ENCODE data around the gene NET1. TPM values are rescaled to one million over a fixed set of nuclear protein-coding genes. Genes with fewer than 3 reads are reported as not detected.

NET1 gene
- total RNA-seq (2014; rRNA removed; shearing (Covaris generic)) (40.2 and 42.9 TPM in 2 replicates), polyA plus RNA-seq (2016; fragmentation: Nextera tagmentation; extraction: Ambion mirVana) (36.5 and 36.7 TPM in 2 replicates)

- WGBS, 2 experiments (ENCODE audit: low coverage in 1 of 2, low lambda C conversion rate in 2 of 2, missing lambda C conversion rate in 2 of 2) = 0% methylated on average over 26 to 48 of the region's 48 CpGs
- no peaks in the 10 kb centered on the region for H3K36me3 ChIP-seq (ENCODE audit: low read depth)
- DNase-seq = peak; percentile 95
- H4K20me1 ChIP-seq (ENCODE audit: insufficient read depth) = no peaks in the 10 kb centered on the region
- TF ChIP-seq EZH2 (IDR thresholded peaks at IDR 0.05; ENCODE audit: insufficient read depth, poor library complexity, severe bottlenecking) (no peak), EZH2phosphoT487 (IDR thresholded peaks at IDR 0.05; ENCODE audit: insufficient read depth, low read depth) (no peak)
- peak within 1 kb of the TSS; percentile 98 for H3K4me2 ChIP-seq (ENCODE audit: unreplicated experiment)
- H3K9me2 ChIP-seq (ENCODE audit: insufficient read depth) = no peaks in the 10 kb centered on the region
- no peaks in the 10 kb centered on the region for H3K9me3 ChIP-seq (ENCODE audit: low read depth)
- H3K79me2 ChIP-seq (ENCODE audit: insufficient read depth) = peaks cover 42% of the 10 kb centered on the region
- peak within 1 kb of the TSS; percentile 86 for H3K9ac ChIP-seq
- H3K27me3 ChIP-seq (replicated peaks; ENCODE audit: insufficient read depth) = no peaks in the 10 kb centered on the region
- peaks cover 9% of the 10 kb centered on the region; the same call in 1 of the 2 replicates for H3F3A ChIP-seq (ENCODE audit: insufficient read depth)
- H3K27ac ChIP-seq = peak within 1 kb of the TSS; percentile 58
- H3K4me1 ChIP-seq (ENCODE audit: insufficient read depth) = peaks cover 9% of the 10 kb centered on the region; the same call in 1 of the 2 replicates
- in situ Hi-C loops (cut with MboI) = no loop called here
- peak within 1 kb of the TSS; percentile 78 for H3K4me3 ChIP-seq
- peak within 1 kb of the TSS; percentile 90 for H2AFZ ChIP-seq
Measured at GRCh38 chr10:5412277-5412941, at the start of gene NET1. Gene NET1, plus strand, starts transcription at chr10:5412557. Its CDS starts 136 bp downstream, at chr10:5412693.

GRCh38 chr10:5362873-5363272 is 49.5 kb upstream of the NET1 start:
- Histone ChIP-seq H3K27me3 (replicated peaks; ENCODE audit: insufficient read depth) (peaks cover 42% of the 10 kb centered on the region), H3K9me2 (ENCODE audit: insufficient read depth) (no peaks in the 10 kb centered on the region), H3K9ac (no peak overlapping the region), H3K27ac (no peak overlapping the region), H3F3A (ENCODE audit: insufficient read depth) (no peaks in the 10 kb centered on the region), H3K4me2 (ENCODE audit: unreplicated experiment) (no peak overlapping the region), H3K4me1 (ENCODE audit: insufficient read depth) (no peaks in the 10 kb centered on the region), H2AFZ (no peak overlapping the region), H3K36me3 (ENCODE audit: low read depth) (no peaks in the 10 kb centered on the region), H3K79me2 (ENCODE audit: insufficient read depth) (no peaks in the 10 kb centered on the region), H4K20me1 (ENCODE audit: insufficient read depth) (no peaks in the 10 kb centered on the region), H3K4me3 (no peak overlapping the region), H3K9me3 (ENCODE audit: low read depth) (no peaks in the 10 kb centered on the region)
- DNase-seq = no peak
- in situ Hi-C loops (cut with MboI) = no loop called here
- TF ChIP-seq EZH2 (IDR thresholded peaks at IDR 0.05; ENCODE audit: insufficient read depth, poor library complexity, severe bottlenecking) = no peak
- no peak for TF ChIP-seq EZH2phosphoT487 (IDR thresholded peaks at IDR 0.05; ENCODE audit: insufficient read depth, low read depth)

- no peaks in the 10 kb centered on the region for H3K36me3 ChIP-seq (ENCODE audit: low read depth)
- H3K4me1 ChIP-seq (ENCODE audit: insufficient read depth) = no peaks in the 10 kb centered on the region
- H3K9ac ChIP-seq = no peak overlapping the region
- no peaks in the 10 kb centered on the region for H3K9me2 ChIP-seq (ENCODE audit: insufficient read depth)
- no peak for DNase-seq
- no peaks in the 10 kb centered on the region for H4K20me1 ChIP-seq (ENCODE audit: insufficient read depth)
- H3K9me3 ChIP-seq (ENCODE audit: low read depth) = no peaks in the 10 kb centered on the region
- WGBS, 2 experiments (ENCODE audit: low coverage in 1 of 2, low lambda C conversion rate in 2 of 2, missing lambda C conversion rate in 2 of 2) = 70 to 74% methylated on average over 11 of the region's 11 CpGs
- H3K79me2 ChIP-seq (ENCODE audit: insufficient read depth) = no peaks in the 10 kb centered on the region
- in situ Hi-C loops (cut with MboI) = no loop called here
- no peak for TF ChIP-seq EZH2phosphoT487 (IDR thresholded peaks at IDR 0.05; ENCODE audit: insufficient read depth, low read depth)
- no peak for TF ChIP-seq EZH2 (IDR thresholded peaks at IDR 0.05; ENCODE audit: insufficient read depth, poor library complexity, severe bottlenecking)
- H3K27ac ChIP-seq = no peak overlapping the region
- no peak overlapping the region for H3K4me3 ChIP-seq
- H2AFZ ChIP-seq = no peak overlapping the region
- H3K27me3 ChIP-seq (replicated peaks; ENCODE audit: insufficient read depth) = peaks cover 42% of the 10 kb centered on the region
- 0 out of 2 replicates have a peak, but pooled peaks cover under 1% of the 10 kb centered on the region for H3F3A ChIP-seq (ENCODE audit: insufficient read depth)
- H3K4me2 ChIP-seq (ENCODE audit: unreplicated experiment) = no peak overlapping the region
Measured at GRCh38 chr10:5364374-5364773, 48.0 kb upstream of the NET1 start.

- Histone ChIP-seq H3K79me2 (ENCODE audit: insufficient read depth) (no peaks in the 10 kb centered on the region), H3K9ac (no peak within 1 kb of the TSS), H3K4me1 (ENCODE audit: insufficient read depth) (no peaks in the 10 kb centered on the region), H3K27ac (no peak within 1 kb of the TSS), H3K4me2 (ENCODE audit: unreplicated experiment) (no peak within 1 kb of the TSS), H3K36me3 (ENCODE audit: low read depth) (no peaks in the 10 kb centered on the region), H3K27me3 (replicated peaks; ENCODE audit: insufficient read depth) (peaks cover 42% of the 10 kb centered on the region), H2AFZ (no peak within 1 kb of the TSS), H3K4me3 (no peak within 1 kb of the TSS), H3F3A (ENCODE audit: insufficient read depth) (peaks cover 5% of the 10 kb centered on the region), H3K9me3 (ENCODE audit: low read depth) (no peaks in the 10 kb centered on the region), H4K20me1 (ENCODE audit: insufficient read depth) (no peaks in the 10 kb centered on the region), H3K9me2 (ENCODE audit: insufficient read depth) (no peaks in the 10 kb centered on the region)
- DNase-seq = no peak
- in situ Hi-C loops (cut with MboI) = no loop called here
- WGBS, 2 experiments (ENCODE audit: low coverage in 1 of 2, low lambda C conversion rate in 2 of 2, missing lambda C conversion rate in 2 of 2) = 35 to 38% methylated on average over 21 of the region's 21 CpGs
- TF ChIP-seq EZH2 (IDR thresholded peaks at IDR 0.05; ENCODE audit: insufficient read depth, poor library complexity, severe bottlenecking) (no peak), EZH2phosphoT487 (IDR thresholded peaks at IDR 0.05; ENCODE audit: insufficient read depth, low read depth) (no peak)
Measured at GRCh38 chr10:5364890-5365338, 47.4 kb upstream of the NET1 start, which contains the start of gene UCN3. Gene UCN3, plus strand, starts transcription at chr10:5364966. Its CDS starts 8,755 bp downstream, at chr10:5373721.

Measured in GM23248 (cell line).